ENCODE results near the gene RALGPS2.

DNA sequence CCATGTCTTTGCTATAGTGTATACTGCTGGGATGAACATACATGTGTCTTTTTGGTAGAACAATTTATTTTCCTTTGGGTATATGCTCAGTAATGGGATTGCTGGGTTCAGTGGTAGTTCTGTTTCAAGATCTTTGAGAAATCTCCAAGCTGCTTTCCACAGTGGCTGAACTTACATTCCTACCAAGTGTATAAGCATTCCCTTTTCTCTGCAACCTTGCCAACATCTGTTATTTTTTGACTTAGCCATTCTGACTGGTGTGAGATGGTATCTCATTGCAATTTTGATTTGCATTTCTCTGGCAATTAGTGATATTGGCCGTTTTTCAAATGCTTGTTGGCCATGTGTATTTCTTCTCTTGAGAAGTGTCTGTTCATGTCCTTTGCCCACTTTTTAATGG, 183.3 kb downstream of the RALGPS2 start:
- no peak for TF ChIP-seq GATA2 (IDR thresholded peaks at IDR 0.05; ENCODE audit: low read depth, low read length)
- TF ChIP-seq GATA3 (IDR thresholded peaks at IDR 0.05; ENCODE audit: low read depth, low read length), result no peak

Measured in SH-SY5Y (cell line).